ENCODE data around the gene LBP.

LBP gene

DNA sequence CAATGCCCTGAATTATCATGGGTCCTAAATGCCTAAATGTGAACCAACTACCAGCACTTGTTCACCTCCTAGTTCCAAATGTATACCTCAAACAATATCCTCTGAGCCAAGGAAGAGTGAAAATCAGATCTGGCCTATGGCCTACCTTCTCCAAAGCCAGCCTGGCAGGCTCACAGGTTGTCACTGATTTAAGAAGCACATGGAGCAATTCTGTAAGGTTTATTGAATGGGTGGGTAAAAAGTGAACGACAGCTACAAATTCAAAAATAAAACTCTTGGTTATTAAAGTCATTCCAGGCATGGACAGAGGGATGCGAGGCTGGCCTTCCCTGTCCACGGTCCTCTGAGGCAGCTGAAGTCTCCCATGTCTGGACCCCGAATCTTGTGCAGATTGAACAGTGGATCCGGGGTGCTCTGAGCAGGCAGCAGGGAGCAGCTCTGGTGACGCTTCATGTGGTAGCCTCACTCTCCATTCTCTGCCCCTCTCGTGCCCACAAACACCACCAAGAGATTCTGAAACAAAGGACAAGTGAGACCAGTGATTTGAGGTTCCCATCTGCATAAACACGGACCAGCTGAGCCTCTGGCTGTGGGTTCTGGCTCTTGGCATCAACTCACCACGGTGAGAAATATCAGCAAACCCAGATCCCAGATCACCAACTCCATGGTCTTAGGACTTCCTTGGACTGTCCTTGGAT, 74.3 kb downstream of the LBP start:
- H3K4me3 ChIP-seq (ENCODE audit: low read depth, low read length) = no peak overlapping the region
- TF ChIP-seq, protein P1, sequence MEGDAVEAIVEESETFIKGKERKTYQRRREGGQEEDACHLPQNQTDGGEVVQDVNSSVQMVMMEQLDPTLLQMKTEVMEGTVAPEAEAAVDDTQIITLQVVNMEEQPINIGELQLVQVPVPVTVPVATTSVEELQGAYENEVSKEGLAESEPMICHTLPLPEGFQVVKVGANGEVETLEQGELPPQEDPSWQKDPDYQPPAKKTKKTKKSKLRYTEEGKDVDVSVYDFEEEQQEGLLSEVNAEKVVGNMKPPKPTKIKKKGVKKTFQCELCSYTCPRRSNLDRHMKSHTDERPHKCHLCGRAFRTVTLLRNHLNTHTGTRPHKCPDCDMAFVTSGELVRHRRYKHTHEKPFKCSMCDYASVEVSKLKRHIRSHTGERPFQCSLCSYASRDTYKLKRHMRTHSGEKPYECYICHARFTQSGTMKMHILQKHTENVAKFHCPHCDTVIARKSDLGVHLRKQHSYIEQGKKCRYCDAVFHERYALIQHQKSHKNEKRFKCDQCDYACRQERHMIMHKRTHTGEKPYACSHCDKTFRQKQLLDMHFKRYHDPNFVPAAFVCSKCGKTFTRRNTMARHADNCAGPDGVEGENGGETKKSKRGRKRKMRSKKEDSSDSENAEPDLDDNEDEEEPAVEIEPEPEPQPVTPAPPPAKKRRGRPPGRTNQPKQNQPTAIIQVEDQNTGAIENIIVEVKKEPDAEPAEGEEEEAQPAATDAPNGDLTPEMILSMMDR (IDR thresholded peaks at IDR 0.05; ENCODE audit: borderline replicate concordance, insufficient read depth, low read depth, low read length) = no peak

DNA sequence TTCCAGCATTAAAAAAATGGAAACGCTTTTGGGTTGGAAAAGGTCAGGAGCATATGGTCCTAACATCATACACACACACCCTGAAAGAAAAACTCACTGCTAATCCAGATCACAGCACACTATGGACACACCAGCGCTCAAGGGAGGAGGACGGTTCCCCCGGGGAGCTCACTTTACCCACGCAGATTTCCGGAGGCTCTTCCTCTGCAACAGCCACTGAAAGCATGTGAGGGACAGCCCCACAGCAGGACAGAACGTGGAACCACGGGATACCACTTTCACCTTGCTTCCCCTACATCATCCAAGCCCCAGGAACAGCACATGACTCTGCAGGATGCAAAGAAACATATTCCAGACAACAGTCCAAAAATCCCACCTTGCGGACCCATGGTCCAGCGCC, 75.6 kb downstream of the LBP start:
- TF ChIP-seq, protein P1 (IDR thresholded peaks at IDR 0.05; ENCODE audit: borderline replicate concordance, insufficient read depth, low read depth, low read length) = no peak

DNA sequence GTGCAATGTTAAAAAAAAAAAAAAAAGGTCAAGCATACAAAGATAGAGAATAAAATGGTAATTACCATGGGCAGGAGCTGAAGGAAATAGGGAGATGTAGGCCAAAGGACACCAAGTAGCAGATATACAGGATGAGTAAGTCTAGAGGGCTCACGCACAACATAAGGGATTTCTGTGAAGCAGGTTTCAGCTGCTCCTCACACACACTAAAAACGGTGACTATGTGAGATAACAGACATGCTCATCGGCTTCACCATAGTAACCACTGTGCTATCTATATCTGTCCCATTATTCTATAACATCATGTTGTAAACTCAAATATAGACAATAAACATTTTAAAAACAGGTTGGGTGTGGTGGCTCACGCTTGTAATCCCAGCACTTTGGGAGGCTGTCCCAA, 77.3 kb downstream of the LBP start:
- TF ChIP-seq, protein P1 (IDR thresholded peaks at IDR 0.05; ENCODE audit: borderline replicate concordance, insufficient read depth, low read depth, low read length) = no peak
- H3K4me3 ChIP-seq (ENCODE audit: low read depth, low read length) = no peak overlapping the region

More for the DNA sequence above, 75.6 kb downstream of the LBP start:
- H3K4me3 ChIP-seq (ENCODE audit: low read depth, low read length) = no peak overlapping the region

DNA sequence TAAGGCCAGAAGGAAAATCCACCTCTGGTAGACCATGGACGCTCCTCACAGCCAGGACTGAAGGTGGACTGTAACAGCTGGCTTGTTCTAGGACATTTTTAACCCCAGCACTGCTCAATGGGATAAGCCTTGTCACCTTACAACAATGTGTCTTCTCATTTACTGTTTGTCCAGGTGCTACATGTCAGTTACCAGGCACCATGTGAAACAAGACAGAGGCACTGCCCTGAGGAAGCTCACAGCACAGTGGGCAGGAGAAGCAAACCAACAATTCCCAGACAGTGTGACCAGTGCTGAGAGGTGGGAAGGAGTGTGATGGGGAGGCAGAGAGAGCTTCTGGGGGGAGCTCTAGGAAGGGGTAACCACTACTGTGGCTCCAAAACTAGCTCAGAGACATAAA, 78.1 kb downstream of the LBP start:
- H3K4me3 ChIP-seq (ENCODE audit: low read depth, low read length) = no peak overlapping the region
- TF ChIP-seq, protein P1 (IDR thresholded peaks at IDR 0.05; ENCODE audit: borderline replicate concordance, insufficient read depth, low read depth, low read length) = no peak

DNA sequence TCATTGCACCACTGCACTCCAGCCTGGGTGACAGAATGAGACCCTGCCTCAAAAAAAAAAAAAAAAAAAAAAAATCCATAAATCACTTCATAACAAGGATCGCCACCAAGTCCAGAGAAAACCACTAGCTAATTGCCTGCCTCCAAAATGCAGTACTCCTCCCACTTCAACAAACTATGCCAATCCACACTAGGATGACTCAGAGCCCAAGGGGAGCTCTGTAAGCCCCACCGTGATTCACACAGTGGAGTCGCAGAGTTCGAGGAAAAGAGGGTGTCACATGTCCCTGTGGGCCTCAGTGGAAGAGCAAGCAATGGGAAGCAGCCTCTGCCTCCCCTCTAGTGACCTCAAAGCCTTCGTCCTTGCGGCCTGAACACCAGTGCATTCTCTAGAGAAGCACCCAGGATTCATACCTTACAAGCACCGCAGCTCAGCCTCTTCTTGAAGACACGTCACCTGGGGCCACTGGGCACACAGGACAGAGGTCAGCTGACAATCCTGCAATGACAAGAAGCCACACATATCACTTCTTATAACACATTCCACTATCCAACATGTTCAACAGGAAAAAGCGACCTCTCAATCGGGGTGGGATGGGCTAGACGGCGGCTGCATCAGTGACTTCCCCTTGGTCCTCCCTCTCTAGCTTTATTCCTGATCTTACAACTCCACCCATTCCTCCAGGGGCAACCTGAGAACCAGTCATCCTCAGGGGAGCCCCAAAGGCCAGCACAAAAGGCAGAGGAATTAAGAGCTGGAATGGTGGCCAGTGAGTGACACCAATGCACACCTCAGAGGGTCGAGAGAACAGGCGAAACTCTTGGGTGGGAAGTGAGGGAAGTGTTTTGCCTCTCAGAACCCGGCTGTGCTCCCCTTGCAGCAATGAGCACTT, 80.0 kb downstream of the LBP start:
- no peak overlapping the region for H3K4me3 ChIP-seq (ENCODE audit: low read depth, low read length)
- TF ChIP-seq, protein P1 (IDR thresholded peaks at IDR 0.05; ENCODE audit: borderline replicate concordance, insufficient read depth, low read depth, low read length) = no peak

Measured in GM12875 (cell line).